GM12878 (cell line): Measurements from ENCODE around the gene ANAPC2. TPM values are rescaled to one million over a fixed set of nuclear protein-coding genes. Genes with fewer than 3 reads are reported as not detected.

Source experiments
- ASH2L ChIP-seq: fragments of 300-600, 200-600 bp; sonication (generic); IDR thresholded peaks from 2 replicates; pipeline ENCODE4 v1.6.1; 2017; ENCODE audit warnings: low read depth, mild to moderate bottlenecking, borderline replicate concordance
- BCL11A ChIP-seq: IDR thresholded peaks from 2 replicates; pipeline ENCODE4 v1.6.1; 2011; ENCODE audit warnings: low read depth, low read length
- BCL3 ChIP-seq: IDR thresholded peaks from 2 replicates; pipeline ENCODE4 v1.6.1; 2011; ENCODE audit warnings: borderline replicate concordance, low read depth, mild to moderate bottlenecking, moderate library complexity, low read length; ENCODE audit not compliant: insufficient read depth, poor library complexity, severe bottlenecking
- E2F4 ChIP-seq: IDR thresholded peaks from 2 replicates; pipeline ENCODE4 v1.6.1; 2012; ENCODE audit warnings: low read depth, low read length, improper control_type of control experiment
- ELK1 ChIP-seq: IDR thresholded peaks from 2 replicates; pipeline ENCODE4 v1.6.1; 2012; ENCODE audit warnings: low read depth, low read length, improper control_type of control experiment
- ESRRA ChIP-seq: IDR thresholded peaks from 2 replicates; pipeline ENCODE4 v1.6.1; 2012; ENCODE audit warnings: mild to moderate bottlenecking, low read length, improper control_type of control experiment
- FOS ChIP-seq: IDR thresholded peaks from 3 replicates; pipeline ENCODE4 v1.6.1; 2011; ENCODE audit warnings: borderline replicate concordance; ENCODE audit not compliant: insufficient read length; ENCODE audit errors: extremely low read depth
- GABPA ChIP-seq: IDR thresholded peaks from 2 replicates; pipeline ENCODE4 v1.6.1; 2014; ENCODE audit warnings: antibody characterized with exemption, low read depth, mild to moderate bottlenecking, inconsistent platforms
- HDGF ChIP-seq: fragments of 450-650 bp; IDR thresholded peaks from 2 replicates; pipeline ENCODE4 v1.6.1; 2016; ENCODE audit warnings: antibody characterized with exemption
- IKZF2 ChIP-seq, 2 experiments: fragments of 450-650 bp; IDR thresholded peaks; 2 replicates each; pipeline ENCODE4 v1.6.1; 2017; ENCODE audit warnings: mild to moderate bottlenecking in 2 of 2, moderate library complexity in 2 of 2
- IRF5 ChIP-seq: fragments of 450-650 bp; IDR thresholded peaks from 2 replicates; pipeline ENCODE4 v1.6.1; 2017; ENCODE audit warnings: borderline replicate concordance
- JUNB ChIP-seq: IDR thresholded peaks from 2 replicates; pipeline ENCODE4 v1.6.1; 2016; ENCODE audit warnings: antibody characterized with exemption, mild to moderate bottlenecking
- PML ChIP-seq: IDR thresholded peaks from 2 replicates; pipeline ENCODE4 v1.6.1; 2012; ENCODE audit warnings: low read length, inconsistent platforms
- POLR2A ChIP-seq: IDR thresholded peaks from 2 replicates; pipeline ENCODE4 v1.6.1; 2011; ENCODE audit warnings: low read depth, mild to moderate bottlenecking, low read length
- POLR2AphosphoS2 ChIP-seq: IDR thresholded peaks from 2 replicates; pipeline ENCODE4 v1.6.1; 2011; ENCODE audit warnings: low read depth, mild to moderate bottlenecking, low read length, improper control_type of control experiment, moderate library complexity
- RCOR1 ChIP-seq: conservative IDR thresholded peaks from 2 replicates; pipeline ENCODE4 v1.6.1; 2012; ENCODE audit warnings: low read depth, low read length, improper control_type of control experiment
- REST ChIP-seq: IDR thresholded peaks from 2 replicates; pipeline ENCODE4 v1.6.1; 2012; ENCODE audit warnings: mild to moderate bottlenecking, low read depth, low read length
- TCF12 ChIP-seq: IDR thresholded peaks from 2 replicates; pipeline ENCODE4 v1.6.1; 2011; ENCODE audit warnings: low read depth, mild to moderate bottlenecking, low read length
- ZNF274 ChIP-seq: IDR thresholded peaks from one replicate; pipeline ENCODE4 v1.8.0; 2011; ENCODE audit not compliant: insufficient read length, insufficient read depth
- polyA plus RNA-seq, 11 experiments: library from polyadenylated mRNA; depleted of rRNA in 4 of 11; unstranded in 6 of 11; stranded (reverse) in 5 of 11; fragments of >200 nt; fragmentation: Nextera tagmentation in 4 of 11; fragmentation: Illumina TruSeq in 1 of 11; extraction: Ambion mirVana in 4 of 11; extraction: Trizol in 1 of 11; gene quantifications; 1 replicate in 1 of 11; 2 replicates in 10 of 11; pipeline versions ENCODE4 v1.2.1 to v1.2.3, GENCODE V29; 2011 to 2016; ENCODE audit warnings: inconsistent platforms in 2 of 11, missing spikeins in 2 of 11, low read depth in 1 of 11
- total RNA-seq, 4 experiments: library from RNA; depleted of rRNA in 3 of 4; stranded (reverse); fragments of >200 nt in 3 of 4; fragmentation: Illumina TruSeq in 1 of 4; extraction: Trizol in 1 of 4; gene quantifications; 2 replicates each; pipeline versions ENCODE4 v1.2.1 to v1.2.3, GENCODE V29; 2013 to 2021

ANAPC2 gene
- total and polyA plus RNA-seq, 10 of the 15 experiments (the other 5 are each of a cell fraction or from before 2014, with no cell fraction given) = 0.03 to 65.2 (median 20.5) TPM

GRCh38 chr9:137200311-137201204 lies 12.2 kb upstream of the ANAPC2 start, which contains the start of gene TPRN (continued):
- TF ChIP-seq BCL11A (no peak), REST (no peak), HDGF (peak; percentile 96), IKZF2 (IDR thresholded peaks at IDR 0.05) (no peak), ESRRA (peak; percentile 94), E2F4 (peak; percentile 14; the same call in 1 of the 2 replicates), ELK1 (no peak), ZNF274 (no peak), BCL3 (no peak), GABPA (no peak), POLR2AphosphoS2 (peak; percentile 87), ASH2L (no peak), POLR2A (peak; percentile 95), JUNB (no peak), TCF12 (0 out of 2 replicates have a peak, but pooled peaks have one; percentile 44), RCOR1 (no peak), PML (peak; percentile 45; the same call in 1 of the 2 replicates), FOS (peak; percentile 78), IRF5 (no peak)
